Smooth muscle cell (in vitro differentiated cells): Measurements from ENCODE around the gene VILL. TPM values are rescaled to one million over a fixed set of nuclear protein-coding genes. Genes with fewer than 3 reads are reported as not detected.

Source experiments
- DNase-seq: peaks from one replicate; lab custom pipeline; 2025; ENCODE audit not compliant: unreplicated experiment; lab: John Stamatoyannopoulos, UW
- H2AFZ ChIP-seq: fragments of 200-600 bp; sonication (generic); 2 replicates; pipeline ENCODE4 v1.6.0; 2016; ENCODE audit warnings: antibody characterized with exemption, low read depth, mild to moderate bottlenecking
- H3F3A ChIP-seq: fragments of 200-600 bp; sonication (generic); 2 replicates; pipeline ENCODE4 v1.6.0; 2017; ENCODE audit warnings: antibody characterized with exemption, low read depth
- H3K27ac ChIP-seq: fragments of 200-600 bp; sonication (generic); 2 replicates; pipeline ENCODE4 v1.5.1; 2016; ENCODE audit warnings: low read depth, mild to moderate bottlenecking
- H3K27me3 ChIP-seq: fragments of 200-600 bp; sonication (generic); 2 replicates; pipeline ENCODE4 v1.6.1; 2016; ENCODE audit warnings: low read depth, mild to moderate bottlenecking
- H3K36me3 ChIP-seq: fragments of 200-600 bp; sonication (generic); 2 replicates; pipeline ENCODE4 v1.5.1; 2016; ENCODE audit warnings: low read depth
- H3K4me1 ChIP-seq: fragments of 200-600 bp; sonication (generic); 2 replicates; pipeline ENCODE4 v1.5.1; 2016; ENCODE audit warnings: low read depth
- H3K4me2 ChIP-seq: fragments of 200-600 bp; sonication (generic); 2 replicates; pipeline ENCODE4 v1.6.0; 2016; ENCODE audit warnings: mild to moderate bottlenecking
- H3K4me3 ChIP-seq: fragments of 200-600 bp; sonication (generic); 2 replicates; pipeline ENCODE4 v1.5.1; 2016; ENCODE audit warnings: mild to moderate bottlenecking
- H3K79me2 ChIP-seq: fragments of 200-600 bp; sonication (generic); 2 replicates; pipeline ENCODE4 v1.6.0; 2016; ENCODE audit warnings: low read depth, mild to moderate bottlenecking
- H3K9ac ChIP-seq: fragments of 200-600 bp; sonication (generic); 2 replicates; pipeline ENCODE4 v1.6.0; 2016; ENCODE audit warnings: low read depth
- H3K9me3 ChIP-seq: fragments of 200-600 bp; sonication (generic); replicated peaks from 2 replicates; pipeline ENCODE4 v1.5.1; 2016; ENCODE audit warnings: low read depth
- H4K20me1 ChIP-seq: fragments of 200-600 bp; sonication (generic); 2 replicates; pipeline ENCODE4 v1.6.0; 2016; ENCODE audit warnings: low read depth
- WGBS: methylation state at CpG from one replicate; pipeline ENCODE4 v1.1.7; 2016; ENCODE audit warnings: low lambda C conversion rate; 5-methylcytosine and 5-hydroxymethylcytosine counted together
- polyA plus RNA-seq: library from polyadenylated mRNA; unstranded; fragments of >200 nt; fragmentation: Nextera tagmentation; extraction: Ambion mirVana; gene quantifications from 2 replicates; pipeline ENCODE4 v1.2.1, GENCODE V29; 2016
- total RNA-seq: library from RNA; depleted of rRNA; stranded (reverse); fragments of >200 nt; gene quantifications from 2 replicates; pipeline ENCODE4 v1.2.3, GENCODE V29; 2014
- TF ChIP-seq, protein P1 (sequence below): fragments of 200-600 bp; sonication (generic); IDR thresholded peaks from 2 replicates; pipeline ENCODE4 v1.5.1; 2017; ENCODE audit warnings: borderline replicate concordance, mild to moderate bottlenecking, antibody characterized with exemption; ENCODE audit not compliant: insufficient read depth, poor library complexity, severe bottlenecking

Gene VILL
- total and polyA plus RNA-seq, 2 experiments from 2014 or later = 2.3 to 3.4 TPM

DNA sequence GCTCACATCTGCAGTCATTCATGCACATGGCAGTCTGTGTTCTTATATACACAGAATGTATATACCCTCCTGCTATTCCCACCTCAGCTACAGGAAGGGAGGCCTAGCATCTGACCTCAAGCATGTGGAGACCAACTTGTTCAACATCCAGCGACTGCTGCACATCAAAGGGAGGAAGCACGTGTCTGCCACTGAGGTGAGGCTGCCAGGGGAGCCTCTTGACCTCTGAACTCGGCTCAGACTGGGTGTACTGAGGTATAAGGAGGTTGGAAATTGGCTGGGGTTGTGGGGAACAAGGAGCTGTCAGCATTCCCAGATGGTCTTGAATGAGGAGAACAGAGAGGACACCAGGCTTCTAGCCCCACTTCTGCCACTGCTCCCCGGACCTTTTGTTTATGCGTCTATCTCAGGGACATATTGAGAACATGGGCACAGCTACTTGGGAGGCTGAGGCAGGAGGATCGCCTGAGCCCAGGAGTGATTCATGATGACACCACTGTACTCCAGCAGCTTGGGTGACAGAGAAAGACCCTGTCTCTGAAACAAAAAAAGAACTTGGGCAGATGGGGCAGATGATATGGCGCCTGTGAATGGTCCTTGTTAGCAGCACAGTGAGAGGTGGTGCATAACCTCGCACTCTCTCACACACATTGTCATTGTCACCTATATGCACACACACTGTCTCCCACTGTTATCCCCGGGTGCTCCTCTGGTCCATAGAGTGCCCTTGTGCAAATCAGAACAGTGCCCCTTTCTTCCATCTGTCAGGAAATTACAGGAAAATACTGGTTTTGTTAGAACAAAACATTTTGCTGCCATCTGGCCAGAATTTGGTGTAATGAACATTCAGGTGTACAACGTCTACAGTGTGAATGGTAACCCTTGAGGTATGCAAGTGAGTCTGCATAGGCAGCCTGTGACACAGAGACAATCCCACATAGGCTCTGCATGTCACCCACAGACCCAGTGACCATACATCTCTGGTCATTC is 5.4 kb downstream of the VILL start:
- no peaks in the 10 kb centered on the region for H3K79me2 ChIP-seq
- H3K4me2 ChIP-seq = no peak overlapping the region
- no peak for DNase-seq
- WGBS = 92% methylated on average over 10 of the region's 10 CpGs
- no peaks in the 10 kb centered on the region for H3K36me3 ChIP-seq
- H4K20me1 ChIP-seq = no peaks in the 10 kb centered on the region
- H3K4me3 ChIP-seq = no peak overlapping the region
- TF ChIP-seq, protein P1, sequence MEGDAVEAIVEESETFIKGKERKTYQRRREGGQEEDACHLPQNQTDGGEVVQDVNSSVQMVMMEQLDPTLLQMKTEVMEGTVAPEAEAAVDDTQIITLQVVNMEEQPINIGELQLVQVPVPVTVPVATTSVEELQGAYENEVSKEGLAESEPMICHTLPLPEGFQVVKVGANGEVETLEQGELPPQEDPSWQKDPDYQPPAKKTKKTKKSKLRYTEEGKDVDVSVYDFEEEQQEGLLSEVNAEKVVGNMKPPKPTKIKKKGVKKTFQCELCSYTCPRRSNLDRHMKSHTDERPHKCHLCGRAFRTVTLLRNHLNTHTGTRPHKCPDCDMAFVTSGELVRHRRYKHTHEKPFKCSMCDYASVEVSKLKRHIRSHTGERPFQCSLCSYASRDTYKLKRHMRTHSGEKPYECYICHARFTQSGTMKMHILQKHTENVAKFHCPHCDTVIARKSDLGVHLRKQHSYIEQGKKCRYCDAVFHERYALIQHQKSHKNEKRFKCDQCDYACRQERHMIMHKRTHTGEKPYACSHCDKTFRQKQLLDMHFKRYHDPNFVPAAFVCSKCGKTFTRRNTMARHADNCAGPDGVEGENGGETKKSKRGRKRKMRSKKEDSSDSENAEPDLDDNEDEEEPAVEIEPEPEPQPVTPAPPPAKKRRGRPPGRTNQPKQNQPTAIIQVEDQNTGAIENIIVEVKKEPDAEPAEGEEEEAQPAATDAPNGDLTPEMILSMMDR = no peak
- H3K27ac ChIP-seq = no peak overlapping the region
- no peaks in the 10 kb centered on the region for H3K27me3 ChIP-seq
- H3K9me3 ChIP-seq = no peaks in the 10 kb centered on the region
- peaks cover 6% of the 10 kb centered on the region for H3F3A ChIP-seq
- H3K9ac ChIP-seq = no peak overlapping the region
- no peak overlapping the region for H2AFZ ChIP-seq
- H3K4me1 ChIP-seq = peaks cover 4% of the 10 kb centered on the region

DNA sequence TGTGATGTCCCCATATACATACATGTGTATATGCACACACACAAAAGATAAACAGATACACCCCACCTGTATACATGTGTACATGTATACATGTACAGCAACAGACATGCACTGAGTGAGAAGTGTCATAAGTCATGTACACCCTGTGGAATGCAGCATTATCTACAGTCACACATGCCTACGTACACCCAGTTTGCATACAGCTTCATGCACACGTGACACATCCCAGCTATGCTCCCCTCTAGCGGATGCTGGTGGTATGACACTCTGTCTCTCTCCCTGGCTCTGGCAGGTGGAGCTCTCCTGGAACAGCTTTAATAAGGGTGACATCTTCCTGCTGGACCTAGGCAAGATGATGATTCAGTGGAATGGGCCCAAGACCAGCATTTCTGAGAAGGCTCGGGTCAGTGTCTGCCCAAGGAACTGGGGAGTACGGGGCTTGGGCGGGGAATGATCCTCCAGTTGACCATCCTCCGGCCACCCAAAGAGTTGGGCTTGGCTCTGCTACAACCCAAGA is 6.3 kb downstream of the VILL start:
- H3K79me2 ChIP-seq = no peaks in the 10 kb centered on the region
- DNase-seq = no peak
- H3K27me3 ChIP-seq = no peaks in the 10 kb centered on the region
- no peaks in the 10 kb centered on the region for H3K36me3 ChIP-seq
- TF ChIP-seq, protein P1 = peak; percentile 76
- no peak overlapping the region for H3K27ac ChIP-seq
- H3K4me1 ChIP-seq = peaks cover 4% of the 10 kb centered on the region
- H3K9ac ChIP-seq = no peak overlapping the region
- no peaks in the 10 kb centered on the region for H4K20me1 ChIP-seq
- no peak overlapping the region for H2AFZ ChIP-seq
- H3F3A ChIP-seq = peaks cover 6% of the 10 kb centered on the region
- WGBS = 48% methylated on average over 7 of the region's 7 CpGs
- no peak overlapping the region for H3K4me3 ChIP-seq
- H3K4me2 ChIP-seq = no peak overlapping the region
- H3K9me3 ChIP-seq = no peaks in the 10 kb centered on the region

DNA sequence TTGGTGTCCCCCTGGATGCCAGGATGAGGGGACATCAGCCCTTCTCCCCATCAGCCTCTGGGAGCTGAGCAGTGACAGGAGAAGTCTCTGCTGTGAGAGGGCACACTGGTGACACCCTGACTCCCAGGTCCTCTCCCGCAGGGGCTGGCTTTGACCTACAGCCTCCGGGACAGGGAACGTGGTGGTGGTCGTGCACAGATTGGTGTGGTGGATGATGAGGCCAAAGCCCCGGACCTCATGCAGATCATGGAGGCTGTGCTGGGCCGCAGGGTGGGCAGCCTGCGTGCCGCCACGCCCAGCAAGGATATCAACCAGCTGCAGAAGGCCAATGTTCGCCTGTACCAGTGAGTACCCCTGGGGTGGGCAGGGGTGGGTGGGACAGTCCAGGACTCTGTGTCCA is 6.8 kb downstream of the VILL start:
- Histone ChIP-seq H3K27me3 (no peaks in the 10 kb centered on the region), H3K4me1 (peaks cover 4% of the 10 kb centered on the region), H3K27ac (no peak overlapping the region), H4K20me1 (no peaks in the 10 kb centered on the region), H2AFZ (no peak overlapping the region), H3K9ac (no peak overlapping the region), H3F3A (peaks cover 6% of the 10 kb centered on the region), H3K9me3 (no peaks in the 10 kb centered on the region), H3K4me3 (no peak overlapping the region), H3K79me2 (no peaks in the 10 kb centered on the region), H3K36me3 (no peaks in the 10 kb centered on the region), H3K4me2 (no peak overlapping the region)
- TF ChIP-seq, protein P1 = no peak
- 96% methylated on average over 10 of the region's 10 CpGs for whole genome bisulfite sequencing
- no peak for DNase-seq
